Ascending aorta (tissue), 2 donors: ENCODE results near the gene GALNT12. TPM values are rescaled to one million over a fixed set of nuclear protein-coding genes. Genes with fewer than 3 reads are reported as not detected.

Experiments used
- DNase-seq, 2 donors: peaks; one replicate each; pipeline ENCODE4 v3.0.0-alpha.2; 2019; ENCODE audit warnings: low spot score in 2 of 2
- H3K27ac ChIP-seq, 2 donors: fragments of 200-600 bp; sonication (generic); one replicate each; pipeline ENCODE4 v1.5.1; 2016 to 2017; ENCODE audit warnings: mild to moderate bottlenecking in 1 of 2
- H3K27me3 ChIP-seq: fragments of 200-600 bp; sonication (generic); one replicate; pipeline ENCODE4 v1.5.1; 2017
- H3K36me3 ChIP-seq, 2 donors: fragments of 200-600 bp; sonication (generic); one replicate each; pipeline ENCODE4 v1.5.1; 2016
- H3K4me1 ChIP-seq, 2 donors: fragments of 200-600 bp; sonication (generic); one replicate each; pipeline ENCODE4 v1.5.1; 2016 to 2017; ENCODE audit warnings: mild to moderate bottlenecking in 1 of 2
- H3K4me3 ChIP-seq, 2 donors: fragments of 200-600 bp; sonication (generic); one replicate each; pipeline ENCODE4 v1.5.1; 2016 to 2017; ENCODE audit warnings: mild to moderate bottlenecking in 1 of 2
- H3K9me3 ChIP-seq, 2 donors: fragments of 200-600 bp; sonication (generic); one replicate each; pipeline ENCODE4 v1.5.1; 2016
- CTCF ChIP-seq, 3 experiments: fragments of 200-600 bp in 2 of 3; fragments of 450-650 bp in 1 of 3; sonication (generic) in 2 of 3; IDR thresholded peaks; one replicate each; pipeline ENCODE4 v1.5.1; 2016 to 2019; ENCODE audit warnings: antibody characterized with exemption in 3 of 3, mild to moderate bottlenecking in 1 of 3, moderate library complexity in 1 of 3
- intact Hi-C: fragments of 100-400 bp; cut with DNase I; formaldehyde crosslinking; loops from one replicate; pipeline ENCODE4 v1.15.1; 2023
- total RNA-seq: library from RNA; depleted of rRNA; stranded (reverse); fragments of >200 nt; gene quantifications from one replicate; pipeline ENCODE4 v1.1.0, GENCODE V29; 2016

Gene GALNT12
- total RNA-seq, 1 donor from 2014 or later, result 0.53 TPM

GRCh38 chr9:98894171-98894570 is 86.7 kb downstream of the GALNT12 start:
- intact Hi-C loops, result no loop called here

GRCh38 chr9:98894761-98895160 is 87.3 kb downstream of the GALNT12 start:
- TF ChIP-seq CTCF (IDR thresholded peaks at IDR 0.05), result no peak
- intact Hi-C loops, result no loop called here
- DNase-seq, result no peak
- H3K27ac ChIP-seq, result no peak overlapping the region
- no peaks in the 10 kb centered on the region for H3K27me3 ChIP-seq
- H3K4me3 ChIP-seq, result no peak overlapping the region
- no peaks in the 10 kb centered on the region for H3K36me3 ChIP-seq
- peaks cover 0 to 7% of the 10 kb centered on the region in 2 donors for H3K9me3 ChIP-seq
- no peaks in the 10 kb centered on the region for H3K4me1 ChIP-seq

More at GRCh38 chr9:98894171-98894570, 86.7 kb downstream of the GALNT12 start:
- Histone ChIP-seq H3K4me1 (no peaks in the 10 kb centered on the region), H3K4me3 (no peak overlapping the region), H3K9me3 (peaks cover 0 to 7% of the 10 kb centered on the region in 2 donors), H3K36me3 (no peaks in the 10 kb centered on the region), H3K27ac (no peak overlapping the region), H3K27me3 (no peaks in the 10 kb centered on the region)
- no peak for TF ChIP-seq CTCF (IDR thresholded peaks at IDR 0.05)
- DNase-seq, result no peak

GRCh38 chr9:98896632-98897031 is 89.2 kb downstream of the GALNT12 start:
- H3K4me1 ChIP-seq, result no peaks in the 10 kb centered on the region
- intact Hi-C loops, result no loop called here

GRCh38 chr9:98897745-98898144 is 90.3 kb downstream of the GALNT12 start:
- H3K27me3 ChIP-seq, result no peaks in the 10 kb centered on the region
- no peak for TF ChIP-seq CTCF (IDR thresholded peaks at IDR 0.05)
- intact Hi-C loops, result no loop called here
- H3K4me3 ChIP-seq, result no peak overlapping the region
- H3K27ac ChIP-seq, result no peak overlapping the region
- DNase-seq, result no peak
- H3K36me3 ChIP-seq, result no peaks in the 10 kb centered on the region
- H3K9me3 ChIP-seq, result peaks cover 0 to 7% of the 10 kb centered on the region in 2 donors
- H3K4me1 ChIP-seq, result no peaks in the 10 kb centered on the region

More at GRCh38 chr9:98896632-98897031, 89.2 kb downstream of the GALNT12 start:
- no peak for DNase-seq
- no peaks in the 10 kb centered on the region for H3K36me3 ChIP-seq
- H3K27me3 ChIP-seq, result no peaks in the 10 kb centered on the region
- no peak overlapping the region for H3K4me3 ChIP-seq
- H3K27ac ChIP-seq, result no peak overlapping the region
- TF ChIP-seq CTCF (IDR thresholded peaks at IDR 0.05), result no peak
- peaks cover 0 to 7% of the 10 kb centered on the region in 2 donors for H3K9me3 ChIP-seq

- Histone ChIP-seq H3K9me3 (peaks cover 0 to 7% of the 10 kb centered on the region in 2 donors), H3K27me3 (no peaks in the 10 kb centered on the region), H3K4me3 (no peak overlapping the region), H3K4me1 (no peaks in the 10 kb centered on the region), H3K27ac (no peak overlapping the region), H3K36me3 (no peaks in the 10 kb centered on the region)
- intact Hi-C loops, result no loop called here
- TF ChIP-seq CTCF (IDR thresholded peaks at IDR 0.05), result no peak
- no peak for DNase-seq
Observed at GRCh38 chr9:98899408-98900056, 92.1 kb downstream of the GALNT12 start.

Other genes starting within 250 kb of the GALNT12 start
- gene GABBR2, start 98.7 kb upstream of the GALNT12 start, total RNA-seq, result not detected
- gene ANKS6, start 11.1 kb upstream of the GALNT12 start, total RNA-seq, result 13.0 TPM
- 58.6 TPM for gene COL15A1, start 136.2 kb downstream of the GALNT12 start, total RNA-seq